Fibroblast of skin of left biceps (primary cell): ENCODE data around the gene APOBEC3C.
A peak's percentile ranks its signal among the peaks of the same experiment; 100 is the strongest.
"Not testable (repeated sequence)": the region's sequence is repeated elsewhere in the genome, so short reads cannot be mapped to it uniquely, and the experiment has no call there.

Experiments used
- DNase-seq, 2 experiments: peaks; one replicate each; pipeline ENCODE4 v3.0.0-alpha.2; 2013; ENCODE audit warnings: low read depth in 2 of 2

The APOBEC3C gene

GRCh38 chr22:38981992-38982927, 31.8 kb upstream of the APOBEC3C start, which contains the start of gene APOBEC3B:
TSS of gene APOBEC3B (plus strand) at chr22:38982347. CDS start at chr22:38982454, 107 bp downstream.
- DNase-seq = peak; percentile 73 to 76

- DNase-seq = no peak
Measured at GRCh38 chr22:38984224-38984623, 29.8 kb upstream of the APOBEC3C start.

GRCh38 chr22:38984784-38985757, 29.0 kb upstream of the APOBEC3C start:
- not testable (repeated sequence) for DNase-seq

- no peak for DNase-seq
Measured at GRCh38 chr22:38986629-38987028, 27.4 kb upstream of the APOBEC3C start.

- no peak for DNase-seq
Measured at GRCh38 chr22:38987171-38987895, 26.7 kb upstream of the APOBEC3C start.

- DNase-seq = no peak
Measured at GRCh38 chr22:38989466-38989865, 24.6 kb upstream of the APOBEC3C start.

- not testable (repeated sequence) for DNase-seq
Measured at GRCh38 chr22:38992871-38993371, 21.1 kb upstream of the APOBEC3C start.

GRCh38 chr22:38996105-38996504, 18.0 kb upstream of the APOBEC3C start:
- DNase-seq = no peak

- DNase-seq = no peak
Measured at GRCh38 chr22:38997518-38997917, 16.5 kb upstream of the APOBEC3C start.

- DNase-seq = peak; percentile 51 to 54
Measured at GRCh38 chr22:39003165-39003638, 10.9 kb upstream of the APOBEC3C start.

- no peak for DNase-seq
Measured at GRCh38 chr22:39007177-39007576, 6.9 kb upstream of the APOBEC3C start.

- DNase-seq = not testable (repeated sequence)
Measured at GRCh38 chr22:39008271-39008850, 5.7 kb upstream of the APOBEC3C start.

GRCh38 chr22:39010946-39011345, 3.1 kb upstream of the APOBEC3C start:
- DNase-seq = no peak

- no peak for DNase-seq
Measured at GRCh38 chr22:39012533-39013511, 1.2 kb upstream of the APOBEC3C start.

GRCh38 chr22:39013561-39013941, 506 bp upstream of the APOBEC3C start:
- not testable (repeated sequence) for DNase-seq

GRCh38 chr22:39014723-39015121, 665 bp downstream of the APOBEC3C start:
- not testable (repeated sequence) for DNase-seq

- no peak for DNase-seq
Measured at GRCh38 chr22:39016592-39016991, 2.5 kb downstream of the APOBEC3C start.

- DNase-seq = no peak
Measured at GRCh38 chr22:39017596-39018365, 3.7 kb downstream of the APOBEC3C start.
